ENCODE data around the gene SENP6.
"Not testable (repeated sequence)": the region's sequence is repeated elsewhere in the genome, so short reads cannot be mapped to it uniquely, and the experiment has no call there.

The SENP6 gene

DNA sequence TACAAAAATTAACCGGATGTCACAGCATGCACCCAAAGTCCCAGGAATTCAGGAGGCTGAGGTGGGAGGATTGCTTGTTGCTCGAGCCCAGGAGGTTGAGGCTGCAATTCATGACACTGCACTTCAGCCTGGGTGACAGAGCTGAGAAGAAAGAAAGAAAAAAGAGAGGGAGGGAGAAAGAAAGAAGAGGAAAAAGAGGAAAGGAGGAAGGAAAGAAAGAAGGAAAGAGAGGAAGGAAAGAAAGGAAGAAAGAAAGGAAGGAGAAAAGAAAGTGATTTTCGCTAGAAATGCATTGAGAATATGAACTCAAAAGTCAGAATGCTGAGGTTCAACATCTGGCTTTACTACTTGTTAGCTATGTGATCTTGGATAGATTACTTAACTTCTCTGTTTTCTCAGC is 6.6 kb downstream of the SENP6 start:
- DNase-seq (ENCODE audit: low read depth): no peak

DNA sequence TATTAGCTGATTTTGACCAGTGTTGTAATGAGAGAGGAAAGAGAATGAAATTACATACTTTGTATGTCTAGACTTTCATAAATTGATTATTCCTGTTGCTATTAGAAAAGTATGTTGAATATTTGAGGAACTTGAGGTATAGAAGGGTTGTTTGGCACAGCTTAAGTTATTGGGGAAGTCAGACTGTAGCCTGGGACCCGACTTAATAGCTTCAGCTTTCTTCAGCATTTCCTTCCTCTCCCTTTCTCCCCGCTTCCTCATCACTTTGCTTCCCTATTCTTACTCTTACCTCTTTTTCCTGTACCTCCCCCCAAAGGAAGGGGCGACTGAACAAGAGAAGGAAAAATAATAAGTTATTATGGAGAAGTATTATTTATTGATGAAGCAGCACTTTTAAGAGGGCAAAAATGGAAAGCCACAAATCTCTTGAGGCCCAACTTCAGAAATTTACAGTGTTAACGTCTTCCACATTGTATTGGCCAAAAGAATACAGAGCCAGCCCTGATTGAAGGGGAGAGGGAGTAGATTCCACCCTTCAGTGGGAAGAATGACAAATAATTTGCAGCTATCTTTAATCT is 7.4 kb downstream of the SENP6 start:
- DNase-seq (ENCODE audit: low read depth): no peak

DNA sequence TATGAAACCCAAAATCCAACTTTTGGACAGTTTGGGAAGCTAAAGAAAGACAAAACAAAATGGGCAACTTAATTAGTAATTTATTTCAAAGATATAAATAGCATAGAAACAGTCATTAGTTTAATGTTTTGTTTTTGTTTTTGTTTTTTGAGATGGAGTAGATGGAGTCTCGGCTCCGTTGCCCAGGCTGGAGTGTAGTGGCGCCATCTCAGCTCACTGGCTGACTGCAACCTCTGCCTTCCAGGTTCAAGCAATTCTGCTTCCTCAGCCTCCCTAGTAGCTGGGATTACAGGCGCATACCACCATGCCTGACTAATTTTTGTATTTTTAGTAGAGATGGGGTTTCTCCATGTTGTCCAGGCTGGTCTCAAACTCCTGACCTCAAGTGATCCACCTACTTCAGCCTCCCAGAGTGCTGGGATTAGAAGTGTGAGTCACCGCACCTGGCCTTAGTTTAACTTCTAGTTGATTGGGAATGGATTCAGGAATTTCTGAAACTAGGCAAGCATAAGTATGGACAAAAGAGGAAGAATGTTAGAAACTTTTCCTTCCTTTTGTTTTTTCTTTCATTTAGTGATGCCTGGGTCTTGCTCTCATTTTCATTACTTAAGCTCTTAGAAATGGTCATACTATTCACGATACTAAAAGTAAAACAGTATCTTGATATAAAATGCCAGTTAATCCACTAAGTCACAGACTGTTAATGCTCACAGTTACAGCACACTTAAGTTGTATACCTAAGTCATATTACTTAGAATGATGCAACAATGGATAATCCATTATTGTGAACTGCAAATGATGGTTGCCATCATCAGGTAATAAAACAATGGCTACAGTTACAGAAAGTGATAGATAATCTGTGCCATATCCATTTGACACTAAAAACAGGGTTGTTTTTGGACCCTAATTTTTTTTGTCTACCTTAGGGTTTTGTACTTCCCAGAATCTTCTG is 8.2 kb downstream of the SENP6 start:
- DNase-seq (ENCODE audit: low read depth): no peak

DNA sequence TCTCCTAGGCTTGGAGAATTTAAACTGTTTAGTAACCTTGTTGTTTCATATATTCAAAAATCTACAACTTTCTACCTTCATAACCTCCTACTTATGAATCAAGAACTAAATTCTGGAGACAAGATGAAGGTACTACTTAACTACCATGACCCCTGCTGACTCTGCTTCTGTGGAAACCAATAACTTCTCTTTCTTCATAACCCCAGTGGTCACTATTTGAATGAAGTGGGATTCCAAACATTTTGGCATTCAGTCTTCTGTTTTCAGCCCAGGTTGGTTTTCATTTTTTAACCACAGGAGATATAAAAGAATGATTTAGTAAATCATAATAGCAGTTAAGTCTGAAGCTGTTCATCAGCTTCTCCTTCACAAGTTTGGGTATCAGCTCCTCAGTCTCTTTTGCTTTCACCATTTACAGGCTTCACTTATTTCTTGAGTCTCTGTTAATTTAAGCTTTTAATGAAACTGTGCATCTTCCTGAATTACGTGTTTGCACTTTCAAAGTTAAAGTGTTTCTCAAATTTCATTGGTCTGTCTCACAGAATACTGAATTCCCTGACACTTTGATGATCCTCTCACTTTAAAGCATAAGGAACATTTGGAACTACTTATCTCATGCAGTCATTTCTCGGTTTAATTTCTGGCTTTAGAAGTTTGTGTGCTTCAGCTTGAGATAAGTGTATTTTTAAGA is 9.5 kb downstream of the SENP6 start:
- no peak for DNase-seq (ENCODE audit: low read depth)

DNA sequence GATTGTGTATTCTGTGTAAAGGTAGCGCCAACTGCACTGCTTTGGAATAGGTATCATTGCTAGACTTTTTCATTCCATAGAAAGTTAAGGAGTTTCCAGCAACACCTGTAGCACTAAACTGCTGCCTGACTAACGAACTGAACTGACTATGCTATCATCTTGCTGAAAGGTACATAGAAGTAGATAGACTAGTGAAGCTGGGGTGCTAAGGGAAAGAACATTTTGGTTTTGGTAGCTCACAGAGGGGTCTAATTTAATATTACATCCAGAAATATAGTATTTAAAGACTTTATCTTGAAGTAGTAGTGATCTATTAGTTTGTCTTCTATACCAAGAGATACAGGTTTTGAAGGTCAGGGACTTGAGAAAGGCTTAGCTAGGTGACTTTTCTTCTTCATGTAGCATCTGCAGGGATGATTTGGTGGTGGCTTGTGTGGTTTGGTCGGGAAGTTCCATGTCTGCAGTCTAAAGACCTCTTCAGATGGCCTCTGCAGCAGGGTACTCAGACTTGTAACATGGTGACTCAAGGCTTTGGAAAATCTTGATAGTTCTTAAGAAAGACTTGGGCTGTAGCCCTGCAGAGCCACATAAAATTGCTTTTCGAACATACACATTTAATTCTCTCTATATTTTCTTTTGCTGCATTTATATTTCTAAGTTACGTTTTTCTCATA is 10.2 kb downstream of the SENP6 start:
- DNase-seq (ENCODE audit: low read depth): no peak

DNA sequence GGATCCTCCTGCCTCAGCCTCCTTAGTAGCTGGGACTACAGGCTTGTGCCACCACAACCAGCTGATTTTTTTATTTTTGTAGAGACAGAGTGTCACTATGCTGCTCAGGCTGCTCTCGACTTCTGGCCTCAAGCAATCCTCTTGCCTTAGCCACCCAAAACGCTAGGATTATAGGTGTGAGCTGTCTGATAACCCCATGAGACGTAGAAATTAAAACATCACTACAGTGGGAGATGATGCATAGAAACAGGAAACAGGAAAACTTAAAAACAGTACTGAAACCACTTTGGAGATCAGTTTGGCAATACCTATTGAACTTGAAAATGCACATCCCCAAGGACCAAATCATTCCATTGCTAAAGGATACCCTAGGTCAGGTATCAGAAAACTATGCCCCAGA is 10.8 kb downstream of the SENP6 start:
- no peak for DNase-seq (ENCODE audit: low read depth)

DNA sequence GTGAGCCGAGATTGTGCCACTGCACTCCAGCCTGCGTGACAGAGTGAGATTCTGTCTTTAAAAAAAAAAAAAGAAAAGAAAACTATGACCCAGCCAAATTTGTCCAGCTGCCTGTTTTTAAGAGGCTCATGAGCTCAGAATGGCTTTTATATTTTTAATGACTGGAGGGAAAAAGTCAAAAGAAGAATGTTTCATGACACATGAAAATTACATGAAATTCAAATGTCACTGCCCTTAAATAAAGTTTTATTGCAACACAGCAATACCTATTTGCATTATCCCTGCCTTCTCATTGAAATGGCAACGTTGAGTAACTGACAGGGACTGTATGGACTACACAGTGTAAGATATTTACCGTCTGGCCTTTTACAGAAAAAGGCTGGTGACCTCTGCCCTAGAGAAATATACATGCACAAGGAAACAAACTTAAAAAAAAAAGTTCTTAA is 11.4 kb downstream of the SENP6 start:
- no peak for DNase-seq (ENCODE audit: low read depth)

DNA sequence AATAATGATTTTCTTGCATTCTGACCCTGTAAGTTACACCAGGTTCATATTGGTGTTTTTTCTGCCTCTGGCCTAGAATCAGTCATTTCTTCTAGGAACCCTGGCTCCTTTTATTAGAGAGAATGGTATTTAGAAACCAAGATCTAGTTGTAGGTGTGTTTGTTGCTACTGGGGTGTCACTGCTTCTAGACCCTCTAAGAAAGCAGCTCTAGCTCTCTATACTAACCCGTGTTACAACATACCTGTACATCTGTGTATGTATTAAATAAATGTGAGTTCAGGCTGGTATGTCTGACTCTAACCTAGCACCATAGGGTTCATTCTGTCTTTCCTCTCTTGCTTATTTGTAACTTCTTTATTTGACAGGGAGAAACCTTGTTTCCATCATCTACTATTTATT is 16.8 kb downstream of the SENP6 start:
- no peak for DNase-seq (ENCODE audit: low read depth)

DNA sequence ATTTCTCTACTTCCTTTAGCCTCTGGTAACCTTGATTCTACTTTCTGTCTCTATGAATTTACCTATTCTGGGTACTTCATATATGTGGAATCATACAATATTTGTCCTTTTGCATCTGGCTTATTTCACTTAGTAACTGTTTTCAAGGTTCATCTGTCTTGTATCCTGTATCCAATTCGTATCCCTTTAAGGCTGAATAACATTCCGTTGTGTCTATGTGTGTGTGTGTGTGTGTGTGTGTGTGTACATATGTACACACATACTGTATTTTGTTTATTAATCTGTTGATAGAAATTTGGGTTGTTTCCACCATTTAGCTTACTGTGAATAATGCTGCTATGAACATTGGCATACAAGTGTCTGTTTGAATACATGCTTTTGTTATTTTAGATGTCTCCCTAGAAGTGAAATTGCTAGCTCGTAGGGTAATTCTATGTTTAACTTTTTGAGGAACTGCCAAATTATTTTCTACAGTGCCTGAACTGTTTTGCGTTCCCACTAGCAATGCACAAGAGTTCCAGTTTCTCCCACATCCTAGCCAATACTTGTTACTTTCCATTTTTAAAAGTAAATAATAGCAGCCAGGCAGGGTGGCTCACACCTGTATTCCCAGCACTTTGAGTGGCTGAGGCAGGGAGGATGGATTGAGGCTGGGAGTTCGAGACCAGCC is 17.7 kb downstream of the SENP6 start:
- DNase-seq (ENCODE audit: low read depth): no peak

DNA sequence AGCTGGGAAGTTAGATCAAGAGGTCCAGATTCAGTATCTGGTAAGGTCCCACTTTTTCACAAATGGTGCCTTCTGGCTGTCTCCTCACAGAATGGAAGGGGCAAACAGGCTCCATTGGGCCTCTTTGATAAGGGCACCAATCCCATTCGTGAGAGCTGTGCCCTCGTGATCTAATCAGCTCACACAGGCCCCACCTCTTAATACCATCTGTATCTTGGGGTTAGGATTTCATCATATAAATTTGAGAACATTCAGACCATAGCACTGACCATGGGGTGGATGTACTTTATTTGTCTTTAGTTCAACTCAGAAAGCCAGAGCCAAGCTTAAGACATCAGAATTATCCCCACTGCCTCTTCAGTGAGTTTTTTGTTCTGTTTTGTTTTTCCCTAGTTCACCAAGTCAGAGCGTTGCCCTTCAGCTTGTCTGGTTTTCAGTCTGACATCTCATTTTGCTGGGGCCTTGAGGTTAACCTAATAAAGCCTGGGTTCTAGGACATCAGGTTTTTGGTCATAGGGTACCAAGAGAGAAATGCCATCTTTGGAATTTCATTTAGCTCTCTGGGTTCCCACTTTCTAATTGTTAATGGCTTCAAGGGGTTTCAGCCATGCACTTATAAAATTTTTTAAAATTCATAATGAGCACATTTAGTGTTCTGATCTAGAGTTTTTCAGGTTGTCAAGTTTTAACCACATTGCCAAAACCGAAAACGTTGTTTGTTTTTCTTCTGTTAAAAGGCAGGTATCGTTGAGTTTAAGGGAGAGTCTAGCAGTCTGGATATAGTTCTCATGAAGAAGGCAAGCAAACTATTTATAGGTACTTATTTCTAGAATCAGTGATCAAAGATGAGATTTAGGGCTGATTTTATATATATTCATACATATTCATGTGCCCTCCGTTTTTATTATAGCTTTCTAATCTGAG is 19.0 kb downstream of the SENP6 start:
- no peak for DNase-seq (ENCODE audit: low read depth)

DNA sequence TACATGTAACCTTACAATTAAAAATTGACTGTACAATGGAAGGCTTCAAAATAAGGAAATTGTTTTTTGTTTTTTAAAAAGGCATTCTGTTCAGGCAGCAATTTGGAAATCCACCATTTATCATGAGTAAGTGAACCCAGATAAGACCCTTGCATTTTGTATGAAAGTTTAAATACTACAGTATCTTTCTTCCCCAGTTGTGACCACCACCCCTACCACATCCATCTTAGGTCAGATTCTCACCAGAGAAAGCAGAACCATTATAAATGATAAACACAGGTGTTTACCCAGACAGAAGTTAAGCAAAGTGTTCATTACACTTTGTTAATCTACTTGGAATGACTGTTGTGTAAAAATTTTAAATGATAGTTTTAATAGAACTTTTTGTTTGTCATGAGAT is 20.2 kb downstream of the SENP6 start:
- peak; percentile 49 for DNase-seq (ENCODE audit: low read depth)

DNA sequence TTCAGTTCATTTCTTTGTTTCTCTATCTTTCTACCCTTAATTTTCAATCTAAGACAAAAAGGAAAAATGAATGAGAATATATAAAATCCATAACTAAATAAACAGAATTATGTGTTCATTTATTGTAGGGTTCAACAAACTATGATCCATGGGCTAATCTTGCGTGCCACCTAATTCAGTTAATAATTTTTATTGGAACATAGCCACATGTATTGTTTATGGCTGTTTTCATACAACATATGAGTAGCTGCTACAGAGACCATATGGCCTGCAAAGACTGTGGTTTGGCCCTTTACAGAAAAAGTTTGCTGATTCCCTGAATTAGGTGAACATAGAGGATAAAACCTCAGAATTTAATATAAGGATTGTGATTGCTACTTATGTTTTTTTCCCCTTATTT is 21.8 kb downstream of the SENP6 start:
- DNase-seq (ENCODE audit: low read depth): no peak

DNA sequence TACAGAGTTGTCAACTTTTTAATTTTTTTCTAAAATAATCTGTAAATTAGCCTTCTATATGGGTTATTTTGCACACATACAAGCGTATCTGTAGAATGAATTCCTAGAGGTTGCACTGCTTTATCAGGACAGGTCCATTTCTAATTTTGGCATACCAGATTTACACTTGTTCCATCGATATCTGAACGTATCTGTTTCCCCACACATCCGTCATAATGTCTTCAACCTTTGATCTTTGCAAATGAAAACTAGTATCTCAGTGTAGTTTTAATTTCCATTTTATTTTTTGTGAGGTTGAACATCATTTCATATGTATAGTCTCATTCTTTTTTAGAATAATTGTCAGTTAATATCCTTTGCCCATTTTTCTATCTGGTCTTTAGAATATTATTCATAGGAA is 22.7 kb downstream of the SENP6 start:
- DNase-seq (ENCODE audit: low read depth): no peak

DNA sequence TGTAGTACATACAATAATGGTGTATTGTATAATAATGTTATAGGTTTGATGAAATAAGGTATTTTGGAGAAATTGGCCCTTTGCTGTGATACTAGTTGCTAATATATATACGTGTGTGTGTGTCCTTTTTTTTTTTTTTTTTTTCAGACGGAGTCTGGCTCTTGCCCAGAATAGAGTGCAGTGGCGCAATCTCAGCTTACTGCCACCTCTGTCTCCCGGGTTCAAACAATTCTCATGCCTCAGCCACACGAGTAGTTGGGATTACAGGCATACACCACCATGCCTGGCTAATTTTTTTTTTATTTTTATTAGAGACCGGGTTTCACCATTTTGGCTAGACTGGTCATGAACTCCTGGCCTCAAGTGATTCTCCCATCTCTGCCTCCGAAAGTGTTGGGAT is 23.3 kb downstream of the SENP6 start:
- no peak for DNase-seq (ENCODE audit: low read depth)

DNA sequence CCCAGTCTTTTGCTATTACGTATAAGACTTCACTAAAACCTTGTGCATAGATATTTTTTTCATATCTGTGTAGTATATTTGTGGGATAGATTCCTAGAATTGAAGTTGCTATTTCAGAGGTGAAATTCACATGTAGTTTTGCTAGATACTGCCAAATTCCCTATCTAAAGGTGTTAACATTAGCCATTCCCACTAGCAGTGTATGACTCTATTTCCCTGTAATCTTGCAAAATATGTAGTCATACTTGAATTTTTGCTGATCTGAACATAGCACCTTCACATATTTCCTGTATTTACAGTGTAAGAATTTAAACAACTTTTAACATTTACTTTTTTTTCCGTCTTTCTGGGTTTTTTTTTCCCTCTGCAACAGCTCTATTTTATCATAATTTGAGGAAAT is 24.9 kb downstream of the SENP6 start:
- no peak for DNase-seq (ENCODE audit: low read depth)

DNA sequence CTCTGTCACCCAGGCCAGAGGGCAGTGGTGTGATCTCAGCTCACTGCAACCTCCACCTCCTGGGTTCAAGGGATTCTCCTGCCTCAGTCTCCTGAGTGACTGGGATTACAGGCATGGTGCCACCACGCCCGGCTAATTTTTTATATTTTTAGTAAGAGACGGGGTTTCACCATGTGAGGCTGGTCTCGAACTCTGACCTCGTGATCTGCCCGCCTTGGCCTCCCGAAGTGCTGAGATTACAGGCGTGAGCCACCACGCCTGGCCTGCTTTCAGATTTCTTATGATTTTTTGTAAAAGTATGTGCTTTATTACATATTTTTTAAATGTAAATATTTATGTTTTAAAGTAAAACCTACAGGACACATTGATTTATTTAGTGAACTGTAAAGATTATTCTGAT is 26.0 kb downstream of the SENP6 start:
- DNase-seq (ENCODE audit: low read depth): not testable (repeated sequence)

DNA sequence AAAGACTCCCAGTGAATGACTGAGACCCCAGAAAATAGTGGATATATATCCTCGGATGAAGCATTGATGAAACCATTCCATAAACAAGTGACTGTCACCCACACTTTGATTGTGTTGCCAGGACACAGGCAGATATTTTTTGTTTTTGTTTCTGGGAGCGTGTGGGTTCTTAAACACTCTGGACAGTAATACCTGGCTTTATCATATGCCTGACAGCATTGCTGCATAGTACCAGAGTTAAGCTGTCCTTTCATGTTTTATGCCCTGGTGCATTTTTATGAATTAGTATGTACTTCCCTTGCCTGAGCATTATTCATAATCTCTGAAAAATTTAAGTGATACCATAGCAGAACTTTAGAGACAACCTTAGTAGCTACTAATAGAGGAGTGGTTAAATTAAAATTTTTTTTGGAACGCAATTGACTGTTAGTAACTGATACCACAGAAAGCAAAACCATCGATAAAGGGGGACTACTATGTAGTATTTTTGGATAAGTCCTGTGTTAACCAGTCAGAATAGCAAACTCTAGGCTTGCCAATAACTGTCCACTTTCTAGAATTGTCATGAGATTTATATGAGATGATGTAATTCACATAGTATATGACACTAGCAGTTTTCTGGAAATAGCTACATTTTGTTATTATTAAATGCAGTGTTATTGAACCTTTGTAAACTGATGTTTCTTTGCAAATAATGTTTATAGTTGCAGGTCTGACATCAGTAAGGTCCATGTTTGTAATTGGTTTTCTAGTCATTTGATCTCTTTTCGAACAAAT is 30.4 kb downstream of the SENP6 start:
- DNase-seq (ENCODE audit: low read depth): no peak

DNA sequence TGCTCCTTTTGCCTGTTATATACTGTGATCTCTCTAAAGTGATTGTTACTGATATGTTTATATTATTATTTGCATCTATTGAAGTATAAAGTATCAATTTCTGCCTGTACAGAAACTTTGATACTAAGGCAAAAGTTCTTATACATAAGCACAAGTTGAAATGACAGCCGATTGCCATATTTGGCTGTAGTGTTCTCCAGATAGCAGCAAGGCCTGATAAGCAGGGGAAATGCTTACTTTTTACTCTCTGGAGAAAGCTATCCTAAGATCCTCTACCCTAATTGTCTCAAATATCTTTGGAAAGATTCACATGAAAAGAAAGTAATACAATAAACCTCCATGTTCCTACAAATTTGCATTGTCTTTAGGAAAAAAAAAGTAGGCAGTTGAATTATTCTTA is 31.4 kb downstream of the SENP6 start:
- DNase-seq (ENCODE audit: low read depth): no peak

DNA sequence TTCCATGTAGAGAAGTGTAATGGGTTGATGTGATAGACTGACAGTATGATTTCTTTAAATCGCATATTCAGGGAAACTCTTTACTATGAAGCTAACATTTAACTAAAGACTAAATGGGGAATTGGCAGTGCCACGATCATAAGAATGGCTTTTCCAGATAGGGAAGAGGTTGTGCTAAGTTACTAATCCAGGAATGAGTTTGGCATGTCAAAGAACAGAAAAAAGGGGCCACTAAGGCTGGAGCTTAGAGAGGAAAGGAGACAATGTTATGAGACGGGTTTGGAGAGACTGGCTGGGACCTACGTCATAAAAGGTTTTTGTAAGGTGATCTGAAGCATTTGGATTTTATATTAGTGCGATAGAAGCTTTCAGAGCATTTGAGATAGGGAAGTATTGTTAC is 40.6 kb downstream of the SENP6 start:
- no peak for DNase-seq (ENCODE audit: low read depth)

DNA sequence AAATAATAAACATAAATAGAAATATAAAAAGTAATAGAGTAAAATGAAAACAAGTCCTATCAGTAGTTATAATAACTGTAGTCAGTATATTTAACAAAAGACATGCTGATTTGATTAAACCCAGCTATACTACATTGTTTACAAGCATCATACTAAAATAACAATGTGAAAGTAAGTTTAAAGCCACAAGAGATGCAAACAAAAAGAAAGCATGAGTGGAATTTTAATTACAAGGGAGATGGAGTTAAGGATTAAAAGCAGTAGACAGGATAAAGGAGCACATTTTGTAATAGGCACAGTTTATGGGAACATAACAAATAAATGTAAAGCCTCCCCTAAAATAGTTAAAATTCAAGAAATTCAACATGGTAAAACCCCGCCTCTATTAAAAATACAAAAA is 41.5 kb downstream of the SENP6 start:
- DNase-seq (ENCODE audit: low read depth): no peak

Data from CMK (cell line).